Midbrain (tissue), 1 donor: ENCODE results near the gene SPRING1.
"Not testable (repeated sequence)": the region's sequence is repeated elsewhere in the genome, so short reads cannot be mapped to it uniquely, and the experiment has no call there.

Source experiments
- DNase-seq: peaks from one replicate; lab custom pipeline; 2025; lab: John Stamatoyannopoulos, UW

SPRING1 gene

GRCh38 chr12:116737774-116738657, at the start of gene SPRING1, which contains the start of gene RNFT2:
Gene SPRING1, minus strand, starts transcription at chr12:116738069. Its CDS starts 169 bp downstream, at chr12:116737900.
Gene RNFT2, plus strand, starts transcription at chr12:116738315. Its CDS starts 2,183 bp downstream, at chr12:116740498.
- peak; percentile 99 for DNase-seq

GRCh38 chr12:116784238-116784612, 46.4 kb upstream of the SPRING1 start:
- DNase-seq, result no peak

- no peak for DNase-seq
These were observed 45.8 kb upstream of the SPRING1 start for GRCh38 chr12:116783525-116784237.

- no peak for DNase-seq
These were observed 43.1 kb upstream of the SPRING1 start for GRCh38 chr12:116780942-116781341.

GRCh38 chr12:116779597-116779996, 41.7 kb upstream of the SPRING1 start:
- no peak for DNase-seq

- no peak for DNase-seq
These were observed 39.4 kb upstream of the SPRING1 start for GRCh38 chr12:116777245-116777644.

GRCh38 chr12:116774020-116774419, 36.2 kb upstream of the SPRING1 start:
- DNase-seq, result no peak

- no peak for DNase-seq
These were observed 35.4 kb upstream of the SPRING1 start for GRCh38 chr12:116773276-116773731.

- no peak for DNase-seq
These were observed 33.8 kb upstream of the SPRING1 start for GRCh38 chr12:116771651-116772050.

GRCh38 chr12:116766746-116767145, 28.9 kb upstream of the SPRING1 start:
- DNase-seq, result no peak

GRCh38 chr12:116766285-116766684, 28.4 kb upstream of the SPRING1 start:
- DNase-seq, result no peak

GRCh38 chr12:116765271-116765670, 27.4 kb upstream of the SPRING1 start:
- DNase-seq, result no peak

- no peak for DNase-seq
These were observed 23.6 kb upstream of the SPRING1 start for GRCh38 chr12:116761499-116761898.

- no peak for DNase-seq
These were observed 22.8 kb upstream of the SPRING1 start for GRCh38 chr12:116760622-116761020.

- no peak for DNase-seq
These were observed 22.1 kb upstream of the SPRING1 start for GRCh38 chr12:116759783-116760621.

GRCh38 chr12:116754783-116755182, 16.9 kb upstream of the SPRING1 start:
- not testable (repeated sequence) for DNase-seq

GRCh38 chr12:116754097-116754496, 16.2 kb upstream of the SPRING1 start:
- not testable (repeated sequence) for DNase-seq

- DNase-seq, result no peak
These were observed 12.4 kb upstream of the SPRING1 start for GRCh38 chr12:116750298-116750697.

- no peak for DNase-seq
These were observed 12.0 kb upstream of the SPRING1 start for GRCh38 chr12:116749884-116750283.

GRCh38 chr12:116745554-116745953, 7.7 kb upstream of the SPRING1 start:
- no peak for DNase-seq

- no peak for DNase-seq
These were observed 6.9 kb upstream of the SPRING1 start for GRCh38 chr12:116744766-116745165.

GRCh38 chr12:116742787-116743186, 4.9 kb upstream of the SPRING1 start:
- DNase-seq, result not testable (repeated sequence)
